Fibroblast of lung (primary cell): ENCODE results near the gene ARID3A.

ENCODE experiments used
- EZH2 ChIP-seq: IDR thresholded peaks from 2 replicates; pipeline ENCODE4 v1.5.1; 2012; ENCODE audit warnings: low read length, control low read depth, mild to moderate bottlenecking; ENCODE audit errors: missing control alignments
- TF ChIP-seq, protein P1 (sequence below), 2 donors: IDR thresholded peaks in 1 of 2; conservative IDR thresholded peaks in 1 of 2; 1 replicate in 1 of 2; 2 replicates in 1 of 2; pipeline ENCODE4 v1.5.1; 2011 to 2012; ENCODE audit warnings: low read length in 2 of 2, control low read depth in 1 of 2, inconsistent platforms in 1 of 2, low read depth in 1 of 2, mild to moderate bottlenecking in 1 of 2

DNA sequence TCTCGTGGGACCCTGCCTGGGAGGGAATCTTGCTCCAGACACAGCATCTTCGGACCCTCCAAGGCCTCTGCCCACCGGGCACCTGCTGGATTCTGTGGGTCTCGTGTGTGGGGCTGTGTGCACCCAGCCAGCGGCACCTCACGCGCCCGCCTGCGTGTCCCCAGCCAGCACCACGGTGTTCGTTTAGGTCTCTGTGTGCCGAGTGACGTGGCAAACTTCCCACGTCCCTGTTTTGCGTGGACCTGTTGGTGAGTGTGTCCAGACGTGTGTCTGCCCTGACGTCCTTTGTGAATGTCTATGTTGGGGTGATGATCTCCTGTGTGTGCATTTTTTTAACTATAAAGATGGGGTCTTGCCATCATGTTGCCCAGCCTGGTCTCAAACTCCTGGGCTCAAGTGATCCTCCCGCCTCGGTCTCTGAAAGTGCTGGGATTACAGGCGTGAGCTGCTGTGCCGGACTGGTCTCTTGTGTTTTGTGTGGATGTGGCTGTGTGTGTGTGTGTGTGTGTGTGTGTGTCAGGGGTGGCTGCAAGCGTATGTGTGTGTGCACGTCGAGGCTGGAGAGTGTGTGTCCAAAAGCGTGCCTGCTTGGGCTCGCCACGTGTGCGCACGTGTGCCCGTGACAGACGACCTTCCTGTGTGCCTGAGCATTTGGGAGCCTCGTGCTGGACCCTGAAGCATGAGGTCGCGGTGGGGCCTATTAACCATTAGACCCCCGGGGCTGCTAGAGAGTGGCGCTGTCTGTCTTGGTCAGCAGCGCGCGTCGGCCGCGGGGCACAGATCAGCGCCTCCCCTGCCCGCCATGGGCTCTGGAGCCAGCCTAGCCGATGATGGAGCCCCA, 15.7 kb downstream of the ARID3A start:
- TF ChIP-seq, protein P1, sequence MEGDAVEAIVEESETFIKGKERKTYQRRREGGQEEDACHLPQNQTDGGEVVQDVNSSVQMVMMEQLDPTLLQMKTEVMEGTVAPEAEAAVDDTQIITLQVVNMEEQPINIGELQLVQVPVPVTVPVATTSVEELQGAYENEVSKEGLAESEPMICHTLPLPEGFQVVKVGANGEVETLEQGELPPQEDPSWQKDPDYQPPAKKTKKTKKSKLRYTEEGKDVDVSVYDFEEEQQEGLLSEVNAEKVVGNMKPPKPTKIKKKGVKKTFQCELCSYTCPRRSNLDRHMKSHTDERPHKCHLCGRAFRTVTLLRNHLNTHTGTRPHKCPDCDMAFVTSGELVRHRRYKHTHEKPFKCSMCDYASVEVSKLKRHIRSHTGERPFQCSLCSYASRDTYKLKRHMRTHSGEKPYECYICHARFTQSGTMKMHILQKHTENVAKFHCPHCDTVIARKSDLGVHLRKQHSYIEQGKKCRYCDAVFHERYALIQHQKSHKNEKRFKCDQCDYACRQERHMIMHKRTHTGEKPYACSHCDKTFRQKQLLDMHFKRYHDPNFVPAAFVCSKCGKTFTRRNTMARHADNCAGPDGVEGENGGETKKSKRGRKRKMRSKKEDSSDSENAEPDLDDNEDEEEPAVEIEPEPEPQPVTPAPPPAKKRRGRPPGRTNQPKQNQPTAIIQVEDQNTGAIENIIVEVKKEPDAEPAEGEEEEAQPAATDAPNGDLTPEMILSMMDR (conservative IDR thresholded peaks at IDR 0.05 in 1 of 2, IDR thresholded peaks at IDR 0.05 in 1 of 2; ENCODE audit: low read depth in 1 of 2, low read length in 2 of 2) = no peak
- TF ChIP-seq EZH2 = no peak
